DMS53 treated with DMSO at 0.1 percent for 48 hours (cell line): Measurements from ENCODE around the gene MYO6.

Experiments
- DNase-seq: peaks from one replicate; lab custom pipeline; 2025; ENCODE audit not compliant: unreplicated experiment; lab: John Stamatoyannopoulos, UW

MYO6 gene

DNA sequence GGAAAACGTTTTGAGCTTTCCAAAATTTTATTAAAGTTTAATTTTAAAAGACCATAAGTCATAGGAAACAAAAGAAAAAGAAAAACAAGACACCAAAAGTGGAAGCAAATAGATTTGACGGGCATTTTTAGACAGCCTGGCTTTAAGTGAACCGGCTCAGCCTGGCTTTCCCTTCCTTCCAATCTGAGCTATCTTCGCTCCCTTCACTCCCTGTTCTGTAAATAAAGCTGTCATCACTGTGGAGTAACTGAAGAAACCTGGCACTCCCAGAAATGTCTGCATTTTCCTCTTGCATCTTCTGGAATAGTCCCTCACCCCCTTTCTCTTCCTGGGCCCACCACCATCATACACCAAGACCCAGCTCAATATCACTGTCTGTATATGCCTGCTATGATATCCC, 191.5 kb downstream of the MYO6 start:
- no peak for DNase-seq

DNA sequence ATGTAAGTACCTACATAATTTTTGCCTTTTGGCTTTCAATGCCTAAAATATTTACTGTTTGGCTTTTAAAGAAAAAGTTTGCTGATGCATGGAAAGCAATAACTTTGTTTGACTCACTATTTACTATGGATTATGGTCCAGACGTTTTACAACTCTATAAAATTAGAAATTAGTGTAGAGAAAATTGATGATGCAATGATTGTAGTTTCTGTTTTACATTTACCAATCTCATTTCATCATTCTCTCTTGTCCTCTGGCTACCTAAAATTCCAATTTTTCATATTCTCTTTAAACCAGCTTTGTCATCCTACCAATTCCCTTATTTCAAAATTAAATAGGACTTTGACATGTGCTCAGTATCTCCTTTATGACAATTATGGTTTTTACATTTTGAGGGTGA, 192.5 kb downstream of the MYO6 start:
- no peak for DNase-seq

GRCh38 chr6:75943381-75943780, 194.3 kb downstream of the MYO6 start:
- no peak for DNase-seq

- DNase-seq = no peak
These were observed 197.2 kb downstream of the MYO6 start for GRCh38 chr6:75946146-75946831.

DNA sequence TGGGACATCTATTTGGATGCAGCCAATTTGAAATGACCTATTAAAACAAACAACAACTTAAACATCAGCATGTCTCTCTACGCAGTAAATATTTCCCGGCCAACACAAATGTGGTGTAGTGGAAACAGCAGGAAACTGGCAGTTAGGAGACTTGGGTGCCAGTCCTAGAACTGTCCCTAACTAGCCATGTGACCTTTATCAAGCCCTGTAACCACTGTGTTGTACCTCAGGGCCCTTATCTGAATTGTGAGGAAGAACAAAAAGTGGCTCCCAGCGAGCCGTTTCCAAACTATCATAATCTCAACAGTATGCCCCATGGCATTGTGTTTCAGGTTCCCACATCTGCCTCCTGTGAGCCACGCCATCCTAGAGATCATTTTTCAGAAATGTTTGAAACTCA, 198.9 kb downstream of the MYO6 start:
- no peak for DNase-seq

DNA sequence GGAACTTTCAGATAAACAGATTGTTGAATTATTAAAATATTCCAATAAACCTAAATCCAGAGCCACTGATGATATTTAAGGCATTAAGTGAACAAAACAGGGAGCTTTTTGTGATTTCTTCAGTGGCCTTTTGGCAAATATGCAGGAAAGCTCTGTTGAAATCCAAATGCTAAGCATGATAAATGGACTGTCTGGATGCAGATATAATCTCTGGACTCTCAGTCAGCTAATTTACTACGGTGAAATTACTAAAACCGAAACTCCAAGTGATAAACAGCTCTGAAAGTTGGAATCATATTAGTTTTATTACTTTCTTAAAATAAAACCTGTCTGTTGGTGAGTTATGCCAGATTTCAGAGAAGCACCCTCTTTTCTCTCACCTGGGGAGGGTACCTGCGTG, 203.1 kb downstream of the MYO6 start:
- no peak for DNase-seq

DNA sequence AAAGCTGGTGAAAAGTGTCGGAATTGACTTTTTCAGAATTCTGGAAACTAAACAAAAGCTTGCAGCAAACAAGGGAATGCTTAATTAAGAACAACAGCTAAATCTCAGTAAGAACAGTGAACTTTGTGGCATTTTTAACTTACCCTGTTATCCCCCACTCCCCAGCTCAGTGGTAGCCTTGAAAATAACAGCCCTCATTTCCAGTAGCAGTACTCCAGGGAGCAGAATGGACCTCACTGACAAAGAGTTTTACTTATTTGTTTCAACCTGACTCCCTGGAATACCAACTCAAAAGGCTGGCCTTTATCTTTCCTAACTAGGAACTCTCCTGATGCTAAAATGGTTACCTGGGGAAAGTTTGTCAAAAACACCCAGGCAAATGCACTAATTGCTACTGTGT, 214.5 kb downstream of the MYO6 start:
- no peak for DNase-seq

DNA sequence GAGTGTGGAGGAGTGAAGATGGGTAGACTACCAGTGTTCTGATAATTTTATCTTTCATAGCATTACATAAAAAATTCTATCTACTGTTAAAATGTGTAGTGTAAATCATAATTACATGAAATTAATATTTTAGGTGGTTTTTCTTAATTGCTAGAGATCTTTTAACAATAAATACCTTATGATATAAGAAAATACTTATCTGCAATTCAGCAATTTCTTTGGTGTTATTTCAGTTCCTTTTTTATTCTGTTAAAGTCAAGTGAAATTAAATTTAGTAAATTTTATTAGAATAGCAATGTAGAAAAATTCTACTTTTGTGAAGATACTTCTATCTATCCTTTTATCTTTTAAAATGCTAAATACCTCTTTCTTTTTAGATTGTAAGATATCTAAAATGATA, 219.1 kb downstream of the MYO6 start:
- no peak for DNase-seq
